ENCODE results near the gene COL13A1. TPM values are rescaled to one million over a fixed set of nuclear protein-coding genes. Genes with fewer than 3 reads are reported as not detected.

COL13A1 gene
- total RNA-seq, 1 experiment from 2014 or later, result 5.9 TPM

- TF ChIP-seq SRF (IDR thresholded peaks at IDR 0.05; ENCODE audit: low read depth) (no peak), EZH2phosphoT487 (IDR thresholded peaks at IDR 0.05; ENCODE audit: borderline replicate concordance) (no peak), ZNF274 (IDR thresholded peaks at IDR 0.05; ENCODE audit: low read depth, low read length) (no peak), SP1 (IDR thresholded peaks at IDR 0.05; ENCODE audit: low read depth) (no peak), ZFX (IDR thresholded peaks at IDR 0.05) (no peak), SIN3A (IDR thresholded peaks at IDR 0.05; ENCODE audit: low read depth) (no peak), TCF7L2 (IDR thresholded peaks at IDR 0.05; ENCODE audit: borderline replicate concordance, extremely low read depth, insufficient read depth, insufficient read length) (no peak), ELF1 (IDR thresholded peaks at IDR 0.05; ENCODE audit: borderline replicate concordance, low read depth) (no peak), RAD21 (IDR thresholded peaks at IDR 0.05; ENCODE audit: low read depth) (no peak), CBX3 (IDR thresholded peaks at IDR 0.05; ENCODE audit: low read depth) (no peak)
- Histone ChIP-seq H3K4me1 (ENCODE audit: control insufficient read depth in 1 of 2, insufficient read depth in 2 of 2, low read length in 2 of 2) (no peaks in the 10 kb centered on the region), H3K4me2 (ENCODE audit: low read length) (no peak overlapping the region), H3K27me3 (ENCODE audit: insufficient read depth, low read length) (no peaks in the 10 kb centered on the region), H3K36me3 (ENCODE audit: control insufficient read depth in 1 of 2, insufficient read depth in 2 of 2, low read length in 2 of 2) (no peaks in the 10 kb centered on the region), H3K79me2 (ENCODE audit: insufficient read depth, low read length) (no peaks in the 10 kb centered on the region), H3K4me3 (replicated peaks in 1 of 2; ENCODE audit: low read depth in 1 of 2, low read length in 2 of 2) (no peak overlapping the region), H4K20me1 (ENCODE audit: insufficient read depth) (no peaks in the 10 kb centered on the region), H3K27ac (ENCODE audit: low read depth, low read length) (no peak overlapping the region), H3K9me3 (ENCODE audit: control insufficient read depth in 1 of 2, insufficient read depth in 1 of 2, low read depth in 1 of 2, low read length in 2 of 2) (no peaks in the 10 kb centered on the region), H2AFZ (ENCODE audit: low read depth, low read length, poor library complexity, severe bottlenecking) (no peak overlapping the region), H3K9me2 (ENCODE audit: insufficient read depth) (no peaks in the 10 kb centered on the region), H3K9ac (ENCODE audit: low read length) (no peak overlapping the region)
- intact Hi-C loops (cut with micrococcal nuclease), result no loop called here
- no peak for ATAC-seq
- ChIA-PET RAD21 (ENCODE audit: low non-redundant PET in 1 of 2, low total read pairs in 2 of 2, uncharacterized antibody in 2 of 2, unreplicated experiment in 2 of 2) (no interaction called here), POLR2A (no interaction called here), CTCF (no interaction called here)
- no peak for DNase-seq (ENCODE audit: low read depth, low spot score)
- BruUV-seq (replicated peaks), result no TSS peak
Observed at GRCh38 chr10:69851306-69851705, 49.6 kb downstream of the COL13A1 start.

DNA sequence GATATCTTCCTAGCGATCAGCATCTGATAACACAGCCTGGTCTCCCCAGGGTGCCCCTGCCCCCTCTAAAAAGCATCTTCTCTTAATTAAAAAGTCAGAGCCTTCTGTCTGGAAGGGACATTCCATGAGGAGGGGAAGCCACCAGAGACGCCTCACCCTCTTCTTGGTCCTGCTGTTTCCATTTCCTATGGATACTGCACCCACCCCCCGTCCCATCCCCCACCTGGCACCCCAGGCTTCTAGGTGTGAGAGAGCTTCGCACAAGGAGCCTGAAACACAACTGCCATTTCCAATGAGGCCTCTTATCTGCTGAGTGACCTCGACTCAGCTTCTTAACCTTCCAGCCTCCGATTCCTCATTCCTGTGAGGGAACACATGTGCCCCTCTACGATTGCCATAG, 51.4 kb downstream of the COL13A1 start:
- H3K9ac ChIP-seq (ENCODE audit: low read length), result no peak overlapping the region
- H3K36me3 ChIP-seq (ENCODE audit: control insufficient read depth in 1 of 2, insufficient read depth in 2 of 2, low read length in 2 of 2), result no peaks in the 10 kb centered on the region
- H3K9me2 ChIP-seq (ENCODE audit: insufficient read depth), result no peaks in the 10 kb centered on the region
- H3K27ac ChIP-seq (ENCODE audit: low read depth, low read length), result no peak overlapping the region
- ChIA-PET RAD21 (ENCODE audit: low non-redundant PET in 1 of 2, low total read pairs in 2 of 2, uncharacterized antibody in 2 of 2, unreplicated experiment in 2 of 2) (no interaction called here), POLR2A (no interaction called here), CTCF (no interaction called here)
- no peak overlapping the region for H3K4me2 ChIP-seq (ENCODE audit: low read length)
- H3K27me3 ChIP-seq (ENCODE audit: insufficient read depth, low read length), result no peaks in the 10 kb centered on the region
- no peak overlapping the region for H2AFZ ChIP-seq (ENCODE audit: low read depth, low read length, poor library complexity, severe bottlenecking)
- no peak overlapping the region for H3K4me3 ChIP-seq (replicated peaks in 1 of 2; ENCODE audit: low read depth in 1 of 2, low read length in 2 of 2)
- intact Hi-C loops (cut with micrococcal nuclease), result no loop called here
- BruUV-seq (replicated peaks), result no TSS peak
- no peak for TF ChIP-seq ZFX (IDR thresholded peaks at IDR 0.05)
- no peak for TF ChIP-seq TCF7L2 (IDR thresholded peaks at IDR 0.05; ENCODE audit: borderline replicate concordance, extremely low read depth, insufficient read depth, insufficient read length)
- no peak for TF ChIP-seq RAD21 (IDR thresholded peaks at IDR 0.05; ENCODE audit: low read depth)
- no peak for TF ChIP-seq CEBPB (IDR thresholded peaks at IDR 0.05; ENCODE audit: low read depth)
- TF ChIP-seq SP1 (IDR thresholded peaks at IDR 0.05; ENCODE audit: low read depth), result no peak
- H3K9me3 ChIP-seq (ENCODE audit: control insufficient read depth in 1 of 2, insufficient read depth in 1 of 2, low read depth in 1 of 2, low read length in 2 of 2), result no peaks in the 10 kb centered on the region
- H3K79me2 ChIP-seq (ENCODE audit: insufficient read depth, low read length), result no peaks in the 10 kb centered on the region
- no peaks in the 10 kb centered on the region for H4K20me1 ChIP-seq (ENCODE audit: insufficient read depth)
- peaks cover 0 to 8% of the 10 kb centered on the region in 2 experiments; a peak in 1 of 4 replicates for H3K4me1 ChIP-seq (ENCODE audit: control insufficient read depth in 1 of 2, insufficient read depth in 2 of 2, low read length in 2 of 2)
- DNase-seq (ENCODE audit: low read depth, low spot score) (no peak), ATAC-seq (no peak)
